H9 (cell line): Measurements from ENCODE around the gene SIVA1. TPM values are rescaled to one million over a fixed set of nuclear protein-coding genes. Genes with fewer than 3 reads are reported as not detected.

Experiments used
- DNase-seq: peaks from one replicate; pipeline ENCODE4 v3.0.0-alpha.2; 2017
- H2AFZ ChIP-seq: one replicate; pipeline ENCODE4 v1.6.1; 2013; ENCODE audit warnings: mild to moderate bottlenecking, low read length, control low read depth, moderate library complexity
- H2AK5ac ChIP-seq: 2 replicates; pipeline ENCODE4 v1.6.1; 2013; ENCODE audit warnings: low read length, control low read depth, mixed read lengths; ENCODE audit not compliant: insufficient read length
- H2BK120ac ChIP-seq: one replicate; pipeline ENCODE4 v1.6.1; 2013; ENCODE audit warnings: low read depth, mild to moderate bottlenecking, low read length, control low read depth, inconsistent platforms; ENCODE audit not compliant: poor library complexity, severe bottlenecking
- H2BK12ac ChIP-seq: 2 replicates; pipeline ENCODE4 v1.6.1; 2013; ENCODE audit warnings: low read length, control low read depth, mixed read lengths, low read depth; ENCODE audit not compliant: insufficient read length
- H2BK15ac ChIP-seq: 2 replicates; pipeline ENCODE4 v1.6.1; 2013; ENCODE audit warnings: low read depth, low read length, control low read depth
- H2BK20ac ChIP-seq: one replicate; pipeline ENCODE4 v1.6.1; 2013; ENCODE audit warnings: low read depth, mild to moderate bottlenecking, low read length, control low read depth, inconsistent platforms; ENCODE audit not compliant: poor library complexity, severe bottlenecking
- H2BK5ac ChIP-seq: 2 replicates; pipeline ENCODE4 v1.6.1; 2013; ENCODE audit warnings: low read length, control low read depth, mixed read lengths; ENCODE audit not compliant: insufficient read length
- H3K14ac ChIP-seq: 2 replicates; pipeline ENCODE4 v1.6.1; 2013; ENCODE audit warnings: low read length, control low read depth; ENCODE audit not compliant: insufficient read depth
- H3K18ac ChIP-seq: 2 replicates; pipeline ENCODE4 v1.6.1; 2013; ENCODE audit warnings: low read depth, mild to moderate bottlenecking, mixed read lengths, low read length, control low read depth; ENCODE audit not compliant: insufficient read length
- H3K23ac ChIP-seq: 2 replicates; pipeline ENCODE4 v1.6.1; 2013; ENCODE audit warnings: low read length, control low read depth, mixed read lengths, low read depth; ENCODE audit not compliant: insufficient read length
- H3K23me2 ChIP-seq: 2 replicates; pipeline ENCODE4 v1.6.1; 2013; ENCODE audit warnings: low read depth, mild to moderate bottlenecking, mixed read lengths, low read length, control low read depth; ENCODE audit not compliant: insufficient read length, poor library complexity, severe bottlenecking
- H3K27ac ChIP-seq: 2 replicates; pipeline ENCODE4 v1.5.1; 2013; ENCODE audit warnings: low read length, control low read depth, mixed read lengths, low read depth; ENCODE audit not compliant: insufficient read length
- H3K27me3 ChIP-seq: 2 replicates; pipeline ENCODE4 v1.6.1; 2013; ENCODE audit warnings: low read length, control low read depth, inconsistent platforms; ENCODE audit not compliant: insufficient read depth
- H3K4ac ChIP-seq: 2 replicates; pipeline ENCODE4 v1.6.1; 2013; ENCODE audit warnings: low read depth, mild to moderate bottlenecking, control low read depth, inconsistent platforms, low read length, moderate library complexity
- H3K4me1 ChIP-seq: 2 replicates; pipeline ENCODE4 v1.6.1; 2013; ENCODE audit warnings: low read length, control low read depth, inconsistent platforms; ENCODE audit not compliant: insufficient read depth
- H3K4me2 ChIP-seq: 2 replicates; pipeline ENCODE4 v1.6.1; 2013; ENCODE audit warnings: low read length, control low read depth, mixed read lengths; ENCODE audit not compliant: insufficient read length, insufficient read depth
- H3K56ac ChIP-seq: 2 replicates; pipeline ENCODE4 v1.6.1; 2013; ENCODE audit warnings: low read depth, mild to moderate bottlenecking, mixed read lengths, low read length, control low read depth; ENCODE audit not compliant: insufficient read length
- H3K79me1 ChIP-seq: 2 replicates; pipeline ENCODE4 v1.6.1; 2013; ENCODE audit warnings: low read depth, mild to moderate bottlenecking, moderate library complexity, low read length, control low read depth, inconsistent platforms; ENCODE audit not compliant: insufficient read depth, poor library complexity, severe bottlenecking
- H3K79me2 ChIP-seq: 2 replicates; pipeline ENCODE4 v1.6.1; 2013; ENCODE audit warnings: low read length, control low read depth, inconsistent platforms; ENCODE audit not compliant: insufficient read depth
- H3K9ac ChIP-seq: 2 replicates; pipeline ENCODE4 v1.6.1; 2013; ENCODE audit warnings: low read length, control low read depth, mixed read lengths; ENCODE audit not compliant: insufficient read length; ENCODE audit errors: extremely low read depth
- H3K9me3 ChIP-seq: one replicate; pipeline ENCODE4 v1.6.1; 2013; ENCODE audit warnings: low read depth, low read length, inconsistent platforms; ENCODE audit not compliant: control insufficient read depth
- H3T11ph ChIP-seq: one replicate; pipeline ENCODE4 v1.6.1; 2013; ENCODE audit warnings: mild to moderate bottlenecking, low read length, control low read depth, inconsistent platforms
- H4K20me1 ChIP-seq: one replicate; pipeline ENCODE4 v1.6.1; 2013; ENCODE audit not compliant: control insufficient read depth, insufficient read length, insufficient read depth
- H4K5ac ChIP-seq: 2 replicates; pipeline ENCODE4 v1.6.1; 2013; ENCODE audit warnings: low read depth, mild to moderate bottlenecking, mixed read lengths, low read length, control low read depth; ENCODE audit not compliant: insufficient read length
- H4K8ac ChIP-seq: replicated peaks from 2 replicates; pipeline ENCODE4 v1.6.1; 2013; ENCODE audit warnings: low read length, control low read depth, mixed read lengths, low read depth; ENCODE audit not compliant: insufficient read length
- H4K91ac ChIP-seq: 2 replicates; pipeline ENCODE4 v1.6.1; 2013; ENCODE audit warnings: low read depth, mild to moderate bottlenecking, moderate library complexity, mixed read lengths, low read length, control low read depth; ENCODE audit not compliant: insufficient read length
- H3K27ac Mint-ChIP-seq, 3 experiments: 2 replicates in 2 of 3; 3 replicates in 1 of 3; pipeline ENCODE4 v1.8.0; 2020 to 2021; ENCODE audit warnings: mixed read lengths in 3 of 3, mild to moderate bottlenecking in 1 of 3, moderate library complexity in 1 of 3
- H3K27me3 Mint-ChIP-seq: 2 replicates; pipeline ENCODE4 v1.8.0; 2021; ENCODE audit warnings: low read depth, mild to moderate bottlenecking, moderate library complexity, mixed read lengths
- H3K36me3 Mint-ChIP-seq, 3 experiments: 2 replicates in 2 of 3; 3 replicates in 1 of 3; pipeline ENCODE4 v1.8.0; 2020 to 2021; ENCODE audit warnings: low read depth in 3 of 3, mixed read lengths in 3 of 3; ENCODE audit not compliant: insufficient read depth in 1 of 3
- H3K4me1 Mint-ChIP-seq, 2 experiments: 2 replicates each; pipeline ENCODE4 v1.8.0; 2020; ENCODE audit warnings: mixed read lengths in 2 of 2
- H3K4me3 Mint-ChIP-seq, 2 experiments: 2 replicates in 1 of 2; 3 replicates in 1 of 2; pipeline ENCODE4 v1.8.0; 2020 to 2021; ENCODE audit warnings: mild to moderate bottlenecking in 2 of 2, mixed read lengths in 2 of 2, moderate library complexity in 1 of 2
- H3K9me3 Mint-ChIP-seq, 2 experiments: 2 replicates in 1 of 2; 3 replicates in 1 of 2; pipeline ENCODE4 v1.8.0; 2020; ENCODE audit warnings: mild to moderate bottlenecking in 2 of 2, mixed read lengths in 2 of 2, moderate library complexity in 1 of 2
- CTCF ChIP-seq: fragments of 200-600 bp; sonication (generic); conservative IDR thresholded peaks from 3 replicates; pipeline ENCODE4 v1.8.0; 2021; ENCODE audit warnings: antibody characterized with exemption, mild to moderate bottlenecking
- WGBS: extraction: QIAGEN DNeasy Blood & Tissue Kit; methylation state at CpG from one replicate; pipeline ENCODE4 v1.1.7; 2013; ENCODE audit warnings: missing lambda C conversion rate, low lambda C conversion rate, mixed read lengths; ENCODE audit not compliant: insufficient read length; ENCODE audit errors: extremely low coverage; 5-methylcytosine and 5-hydroxymethylcytosine counted together
- total RNA-seq: library from RNA; stranded (reverse); gene quantifications from 2 replicates; pipeline ENCODE4 v1.2.1, GENCODE V29; 2021

The SIVA1 gene
- total RNA-seq, 1 experiment from 2014 or later, result 125 TPM

- H3K4me2 ChIP-seq, result no peak overlapping the region
- H2BK15ac ChIP-seq, result no peak overlapping the region
- H3K14ac ChIP-seq, result no peak overlapping the region
- H3K23ac ChIP-seq, result no peak overlapping the region
- H4K91ac ChIP-seq, result no peak overlapping the region
- H3K9ac ChIP-seq, result no peak overlapping the region
- H2AK5ac ChIP-seq, result no peak overlapping the region
- no peak overlapping the region for H2BK20ac ChIP-seq
- H3K4ac ChIP-seq, result no peak overlapping the region
- no peak overlapping the region for H3K27ac ChIP-seq
- no peaks in the 10 kb centered on the region for H3K27me3 Mint-ChIP-seq
- H3K79me2 ChIP-seq, result no peaks in the 10 kb centered on the region
- H3K27ac Mint-ChIP-seq, result no peak overlapping the region
- no peaks in the 10 kb centered on the region for H3K27me3 ChIP-seq
- H3K23me2 ChIP-seq, result peaks cover 2% of the 10 kb centered on the region
- H3K18ac ChIP-seq, result no peak overlapping the region
- DNase-seq, result no peak
- no peaks in the 10 kb centered on the region for H3K4me1 ChIP-seq
- H3K4me1 Mint-ChIP-seq, result peaks cover 15 to 21% of the 10 kb centered on the region in 2 experiments
- H3K9me3 ChIP-seq, result no peaks in the 10 kb centered on the region
- no peak overlapping the region for H2BK120ac ChIP-seq
- no peak overlapping the region for H3K56ac ChIP-seq
- H4K5ac ChIP-seq, result no peak overlapping the region
- no peak overlapping the region for H2AFZ ChIP-seq
- no peak for TF ChIP-seq CTCF
- no peak overlapping the region for H4K8ac ChIP-seq
- H3T11ph ChIP-seq, result no peak overlapping the region
- no CpG with 5 or more reads among the region's 4 CpGs for WGBS
- peaks cover 33 to 50% (median 50%) of the 10 kb centered on the region in 3 experiments for H3K36me3 Mint-ChIP-seq
- no peak overlapping the region for H2BK12ac ChIP-seq
- no peak overlapping the region for H3K4me3 Mint-ChIP-seq
- H2BK5ac ChIP-seq, result no peak overlapping the region
- no peaks in the 10 kb centered on the region for H3K79me1 ChIP-seq
- peaks cover 0 to 9% of the 10 kb centered on the region in 2 experiments; a peak in 4 of 5 replicates for H3K9me3 Mint-ChIP-seq
- no peaks in the 10 kb centered on the region for H4K20me1 ChIP-seq
Measured at GRCh38 chr14:104771374-104771773, 18.4 kb downstream of the SIVA1 start.
